K562 (cell line): ENCODE data around the gene CYB5R3. TPM values are rescaled to one million over a fixed set of nuclear protein-coding genes. Genes with fewer than 3 reads are reported as not detected.
A peak's percentile ranks its signal among the peaks of the same experiment; 100 is the strongest.

ENCODE experiments used
- CXXC5 ChIP-seq: fragments of 250-450 bp; sonication (Bioruptor Pico); IDR thresholded peaks from 2 replicates; pipeline ENCODE4 v1.8.0; 2022; ENCODE audit warnings: inconsistent platforms, mild to moderate bottlenecking, moderate library complexity
- MAZ ChIP-seq, 2 experiments: fragments of 450-650 bp in 1 of 2; sonication (generic) in 1 of 2; formaldehyde crosslinking; IDR thresholded peaks in 1 of 2; conservative IDR thresholded peaks in 1 of 2; 2 replicates each; pipeline versions ENCODE4 v1.4.0 to v1.5.0; 2020; ENCODE audit warnings: mild to moderate bottlenecking in 1 of 2, missing genetic modification reagents in 1 of 2
- NFE2 ChIP-seq: IDR thresholded peaks from 2 replicates; pipeline ENCODE4 v1.6.1; 2014; ENCODE audit warnings: antibody characterized with exemption, low read depth
- NRF1 ChIP-seq, 2 experiments: fragments of 450-650 bp; IDR thresholded peaks in 1 of 2; conservative IDR thresholded peaks in 1 of 2; 2 replicates each; pipeline ENCODE4 v1.6.1; 2014; ENCODE audit warnings: mild to moderate bottlenecking in 2 of 2
- RBFOX2 ChIP-seq: fragments of 200-400 bp; formaldehyde crosslinking; IDR thresholded peaks from 2 replicates; pipeline ENCODE4 v1.6.1; 2017; ENCODE audit warnings: low read depth, mild to moderate bottlenecking, low read length, moderate library complexity
- SIN3A ChIP-seq, 2 experiments: fragments of 150-350 bp in 1 of 2; IDR thresholded peaks; 2 replicates each; pipeline ENCODE4 v1.6.1; 2011 to 2016; ENCODE audit warnings: borderline replicate concordance in 2 of 2, low read depth in 2 of 2, low read length in 2 of 2, mild to moderate bottlenecking in 2 of 2, moderate library complexity in 2 of 2; ENCODE audit not compliant: control insufficient read depth in 1 of 2
- TGIF2 ChIP-seq: sonication (generic); formaldehyde crosslinking; IDR thresholded peaks from 2 replicates; pipeline ENCODE4 v1.8.1; 2022; ENCODE audit warnings: mild to moderate bottlenecking, missing genetic modification reagents, moderate library complexity
- TRIM24 ChIP-seq, 2 experiments: fragments of 450-650 bp; IDR thresholded peaks; 2 replicates each; pipeline ENCODE4 v1.6.1; 2016
- ZNF143 ChIP-seq: sonication (generic); formaldehyde crosslinking; IDR thresholded peaks from 2 replicates; pipeline ENCODE4 v1.9.0; 2022; ENCODE audit warnings: mild to moderate bottlenecking, missing genetic modification reagents
- ZNF184 ChIP-seq: sonication (generic); formaldehyde crosslinking; IDR thresholded peaks from 2 replicates; pipeline ENCODE4 v1.5.0; 2020; ENCODE audit warnings: missing genetic modification reagents
- ZNF584 ChIP-seq: fragments of 200-800 bp; sonication (Bioruptor generic); IDR thresholded peaks from 2 replicates; pipeline ENCODE4 v1.6.1; 2016; ENCODE audit warnings: low read depth, mild to moderate bottlenecking, missing genetic modification characterization, missing compliant biosample characterization
- ZNF668 ChIP-seq: fragments of 250-450 bp; sonication (Bioruptor Pico); IDR thresholded peaks from 2 replicates; pipeline ENCODE4 v1.8.0; 2022; ENCODE audit warnings: mild to moderate bottlenecking, inconsistent platforms
- polyA plus RNA-seq, 8 experiments: library from polyadenylated mRNA; depleted of rRNA in 4 of 8; stranded (reverse) in 5 of 8; unstranded in 3 of 8; fragments of >200 nt; fragmentation: Nextera tagmentation in 2 of 8; fragmentation: Illumina TruSeq in 1 of 8; extraction: Ambion mirVana in 2 of 8; extraction: Trizol in 1 of 8; gene quantifications; 2 replicates each; pipeline versions ENCODE4 v1.2.1 to v1.2.3, GENCODE V29; 2011 to 2014; ENCODE audit warnings: inconsistent platforms in 1 of 8, missing spikeins in 1 of 8
- total RNA-seq, 7 experiments: library from RNA; depleted of rRNA in 6 of 7; stranded (reverse); fragments of >200 nt in 6 of 7; fragmentation: Illumina TruSeq in 2 of 7; extraction: Trizol in 2 of 7; gene quantifications; 2 replicates each; pipeline versions ENCODE4 v1.2.1 to v1.2.3, GENCODE V29; 2011 to 2021; ENCODE audit warnings: low replicate concordance in 1 of 7
- TF ChIP-seq, protein P1 (sequence below), 2 experiments: fragments of 250-450 bp in 1 of 2; fragments of 450-650 bp in 1 of 2; sonication (Bioruptor Pico) in 1 of 2; IDR thresholded peaks; 2 replicates each; pipeline versions ENCODE4 v1.6.1 to v1.8.0; 2016 to 2021; ENCODE audit warnings: mild to moderate bottlenecking in 2 of 2, moderate library complexity in 2 of 2, missing compliant biosample characterization in 1 of 2, missing genetic modification characterization in 1 of 2
- TF ChIP-seq, protein P2 (sequence below): fragments of 450-650 bp; IDR thresholded peaks from 2 replicates; pipeline ENCODE4 v1.6.1; 2016; ENCODE audit warnings: low read depth, mild to moderate bottlenecking, moderate library complexity
- TF ChIP-seq, protein P3 (sequence below): sonication (generic); formaldehyde crosslinking; IDR thresholded peaks from 2 replicates; pipeline ENCODE4 v1.8.0; 2023; ENCODE audit warnings: mild to moderate bottlenecking, missing genetic modification reagents
- TF ChIP-seq, protein P4 (sequence below): sonication (generic); formaldehyde crosslinking; IDR thresholded peaks from 2 replicates; pipeline ENCODE4 v1.8.1; 2023; ENCODE audit warnings: mild to moderate bottlenecking, missing genetic modification reagents
- TF ChIP-seq, protein P5 (sequence below): fragments of 200-800 bp; sonication (Bioruptor generic); IDR thresholded peaks from 2 replicates; pipeline ENCODE4 v1.6.1; 2017; ENCODE audit warnings: missing genetic modification characterization, missing compliant biosample characterization

The CYB5R3 gene
- total and polyA plus RNA-seq, 9 of the 15 experiments (the other 6 are each of a cell fraction or from before 2014, with no cell fraction given) = 1.4 to 66.8 (median 23.4) TPM

DNA sequence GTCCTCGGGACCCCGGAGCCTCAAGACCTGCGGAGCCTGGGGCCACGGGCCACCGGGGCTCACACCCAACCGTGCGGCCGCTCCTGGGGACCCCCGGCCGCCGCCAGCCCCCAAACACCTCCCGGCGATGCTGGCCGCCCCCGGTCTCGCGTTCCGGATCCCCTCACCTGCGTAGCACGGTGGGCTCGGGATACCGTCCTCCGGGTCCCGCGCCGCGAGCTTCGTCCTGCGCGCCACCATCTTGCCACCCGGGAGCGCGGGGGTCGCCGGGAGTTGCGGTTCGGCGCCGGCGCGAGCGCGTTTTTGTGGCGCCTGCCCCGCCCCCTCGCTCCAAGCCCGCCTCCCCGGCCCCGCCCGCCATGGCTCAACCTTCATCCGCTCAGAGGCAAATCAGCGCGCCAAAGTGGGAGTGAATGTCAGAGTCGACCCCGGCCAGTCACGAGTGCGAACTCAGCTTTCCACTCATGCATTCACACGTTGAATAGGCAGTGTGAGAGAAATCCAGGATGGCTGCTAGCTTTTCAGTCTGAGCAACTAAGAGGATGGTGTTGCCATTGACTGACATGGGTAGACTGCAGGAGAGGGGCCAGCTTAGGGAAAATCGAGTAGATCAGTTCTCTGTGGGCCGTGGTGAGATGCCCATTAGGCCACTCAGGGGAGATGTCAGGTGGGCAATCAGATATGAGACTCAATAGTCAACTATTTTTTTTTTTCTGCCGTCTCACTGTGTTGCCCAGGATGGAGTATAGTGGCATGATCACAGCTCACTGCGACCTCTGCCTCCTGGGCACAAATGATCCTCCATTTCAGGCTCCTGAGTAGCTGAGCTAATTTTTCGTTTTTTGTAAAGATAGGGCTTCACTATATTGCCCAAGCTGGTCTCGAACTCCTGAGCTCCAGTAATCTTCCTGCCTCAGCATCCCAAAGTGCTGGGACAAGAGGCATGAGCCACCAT, 67.2 kb downstream of the CYB5R3 start (continued):
- TF ChIP-seq SIN3A (IDR thresholded peaks at IDR 0.05; ENCODE audit: borderline replicate concordance in 2 of 2, control insufficient read depth in 1 of 2, low read depth in 2 of 2, low read length in 2 of 2) (peak in 1 of 2 experiments; percentile 51; a peak in 1 of 4 replicates), NRF1 (conservative IDR thresholded peaks at IDR 0.05 in 1 of 2, IDR thresholded peaks at IDR 0.05 in 1 of 2) (peak; percentile 81 to 83), ZNF143 (CRISPR knock-in tag) (peak; percentile 70), ZNF668 (CRISPR knock-in tag) (no peak), CXXC5 (CRISPR knock-in tag) (0 out of 2 replicates have a peak, but pooled peaks have one; percentile 33), RBFOX2 (peak; percentile 81), TRIM24 (IDR thresholded peaks at IDR 0.05) (no peak), TGIF2 (CRISPR knock-in tag) (no peak), ZNF184 (CRISPR knock-in tag) (no peak), MAZ (CRISPR knock-in tag; conservative IDR thresholded peaks at IDR 0.05 in 1 of 2, IDR thresholded peaks at IDR 0.05 in 1 of 2) (peak; percentile 18 to 65; a peak in 1 of 4 replicates), NFE2 (no peak), ZNF584 (no peak)
- TF ChIP-seq, protein P1, sequence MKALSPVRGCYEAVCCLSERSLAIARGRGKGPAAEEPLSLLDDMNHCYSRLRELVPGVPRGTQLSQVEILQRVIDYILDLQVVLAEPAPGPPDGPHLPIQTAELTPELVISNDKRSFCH (CRISPR knock-in tag; IDR thresholded peaks at IDR 0.05) = no peak
- TF ChIP-seq, protein P1 (tag; IDR thresholded peaks at IDR 0.05) = no peak
- TF ChIP-seq, protein P2, sequence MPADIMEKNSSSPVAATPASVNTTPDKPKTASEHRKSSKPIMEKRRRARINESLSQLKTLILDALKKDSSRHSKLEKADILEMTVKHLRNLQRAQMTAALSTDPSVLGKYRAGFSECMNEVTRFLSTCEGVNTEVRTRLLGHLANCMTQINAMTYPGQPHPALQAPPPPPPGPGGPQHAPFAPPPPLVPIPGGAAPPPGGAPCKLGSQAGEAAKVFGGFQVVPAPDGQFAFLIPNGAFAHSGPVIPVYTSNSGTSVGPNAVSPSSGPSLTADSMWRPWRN = no peak
- TF ChIP-seq, protein P3, sequence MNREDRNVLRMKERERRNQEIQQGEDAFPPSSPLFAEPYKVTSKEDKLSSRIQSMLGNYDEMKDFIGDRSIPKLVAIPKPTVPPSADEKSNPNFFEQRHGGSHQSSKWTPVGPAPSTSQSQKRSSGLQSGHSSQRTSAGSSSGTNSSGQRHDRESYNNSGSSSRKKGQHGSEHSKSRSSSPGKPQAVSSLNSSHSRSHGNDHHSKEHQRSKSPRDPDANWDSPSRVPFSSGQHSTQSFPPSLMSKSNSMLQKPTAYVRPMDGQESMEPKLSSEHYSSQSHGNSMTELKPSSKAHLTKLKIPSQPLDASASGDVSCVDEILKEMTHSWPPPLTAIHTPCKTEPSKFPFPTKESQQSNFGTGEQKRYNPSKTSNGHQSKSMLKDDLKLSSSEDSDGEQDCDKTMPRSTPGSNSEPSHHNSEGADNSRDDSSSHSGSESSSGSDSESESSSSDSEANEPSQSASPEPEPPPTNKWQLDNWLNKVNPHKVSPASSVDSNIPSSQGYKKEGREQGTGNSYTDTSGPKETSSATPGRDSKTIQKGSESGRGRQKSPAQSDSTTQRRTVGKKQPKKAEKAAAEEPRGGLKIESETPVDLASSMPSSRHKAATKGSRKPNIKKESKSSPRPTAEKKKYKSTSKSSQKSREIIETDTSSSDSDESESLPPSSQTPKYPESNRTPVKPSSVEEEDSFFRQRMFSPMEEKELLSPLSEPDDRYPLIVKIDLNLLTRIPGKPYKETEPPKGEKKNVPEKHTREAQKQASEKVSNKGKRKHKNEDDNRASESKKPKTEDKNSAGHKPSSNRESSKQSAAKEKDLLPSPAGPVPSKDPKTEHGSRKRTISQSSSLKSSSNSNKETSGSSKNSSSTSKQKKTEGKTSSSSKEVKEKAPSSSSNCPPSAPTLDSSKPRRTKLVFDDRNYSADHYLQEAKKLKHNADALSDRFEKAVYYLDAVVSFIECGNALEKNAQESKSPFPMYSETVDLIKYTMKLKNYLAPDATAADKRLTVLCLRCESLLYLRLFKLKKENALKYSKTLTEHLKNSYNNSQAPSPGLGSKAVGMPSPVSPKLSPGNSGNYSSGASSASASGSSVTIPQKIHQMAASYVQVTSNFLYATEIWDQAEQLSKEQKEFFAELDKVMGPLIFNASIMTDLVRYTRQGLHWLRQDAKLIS (CRISPR knock-in tag) = no peak
- TF ChIP-seq, protein P4, sequence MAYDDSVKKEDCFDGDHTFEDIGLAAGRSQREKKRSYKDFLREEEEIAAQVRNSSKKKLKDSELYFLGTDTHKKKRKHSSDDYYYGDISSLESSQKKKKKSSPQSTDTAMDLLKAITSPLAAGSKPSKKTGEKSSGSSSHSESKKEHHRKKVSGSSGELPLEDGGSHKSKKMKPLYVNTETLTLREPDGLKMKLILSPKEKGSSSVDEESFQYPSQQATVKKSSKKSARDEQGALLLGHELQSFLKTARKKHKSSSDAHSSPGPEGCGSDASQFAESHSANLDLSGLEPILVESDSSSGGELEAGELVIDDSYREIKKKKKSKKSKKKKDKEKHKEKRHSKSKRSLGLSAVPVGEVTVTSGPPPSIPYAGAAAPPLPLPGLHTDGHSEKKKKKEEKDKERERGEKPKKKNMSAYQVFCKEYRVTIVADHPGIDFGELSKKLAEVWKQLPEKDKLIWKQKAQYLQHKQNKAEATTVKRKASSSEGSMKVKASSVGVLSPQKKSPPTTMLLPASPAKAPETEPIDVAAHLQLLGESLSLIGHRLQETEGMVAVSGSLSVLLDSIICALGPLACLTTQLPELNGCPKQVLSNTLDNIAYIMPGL (CRISPR knock-in tag) = no peak
- TF ChIP-seq, protein P5, sequence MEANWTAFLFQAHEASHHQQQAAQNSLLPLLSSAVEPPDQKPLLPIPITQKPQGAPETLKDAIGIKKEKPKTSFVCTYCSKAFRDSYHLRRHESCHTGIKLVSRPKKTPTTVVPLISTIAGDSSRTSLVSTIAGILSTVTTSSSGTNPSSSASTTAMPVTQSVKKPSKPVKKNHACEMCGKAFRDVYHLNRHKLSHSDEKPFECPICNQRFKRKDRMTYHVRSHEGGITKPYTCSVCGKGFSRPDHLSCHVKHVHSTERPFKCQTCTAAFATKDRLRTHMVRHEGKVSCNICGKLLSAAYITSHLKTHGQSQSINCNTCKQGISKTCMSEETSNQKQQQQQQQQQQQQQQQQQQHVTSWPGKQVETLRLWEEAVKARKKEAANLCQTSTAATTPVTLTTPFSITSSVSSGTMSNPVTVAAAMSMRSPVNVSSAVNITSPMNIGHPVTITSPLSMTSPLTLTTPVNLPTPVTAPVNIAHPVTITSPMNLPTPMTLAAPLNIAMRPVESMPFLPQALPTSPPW (CRISPR knock-in tag) = peak; percentile 52
